Measurements from ENCODE around the gene TCEANC2. TPM values are rescaled to one million over a fixed set of nuclear protein-coding genes. Genes with fewer than 3 reads are reported as not detected.
"Not testable (repeated sequence)": the region's sequence is repeated elsewhere in the genome, so short reads cannot be mapped to it uniquely, and the experiment has no call there.

TCEANC2 gene
- 10 to 100 TPM in 2 of 4 donors, 1 to 10 TPM in 2; 8.1 to 11.2 (median 10.0) TPM for polyA plus RNA-seq (ENCODE audit: insufficient read length in 4 of 4)

GRCh38 chr1:54052934-54053744 lies at the start of gene TCEANC2, which contains the start of gene TMEM59:
TSS of gene TCEANC2 (plus strand) at chr1:54053608. CDS start at chr1:54054423, 815 bp downstream.
TSS of gene TMEM59 (minus strand) at chr1:54053204. CDS start at chr1:54053188, 16 bp downstream.
- DNase-seq (ENCODE audit: low read depth in 4 of 4, low spot score in 3 of 4): peak; percentile 96 to 99 (median 98)

- DNase-seq (ENCODE audit: low read depth in 4 of 4, low spot score in 3 of 4): not testable (repeated sequence)
Observed at GRCh38 chr1:54003750-54004480, 49.5 kb upstream of the TCEANC2 start.

GRCh38 chr1:54004481-54005049 lies 48.8 kb upstream of the TCEANC2 start:
- DNase-seq (ENCODE audit: low read depth in 4 of 4, low spot score in 3 of 4): no peak

DNA sequence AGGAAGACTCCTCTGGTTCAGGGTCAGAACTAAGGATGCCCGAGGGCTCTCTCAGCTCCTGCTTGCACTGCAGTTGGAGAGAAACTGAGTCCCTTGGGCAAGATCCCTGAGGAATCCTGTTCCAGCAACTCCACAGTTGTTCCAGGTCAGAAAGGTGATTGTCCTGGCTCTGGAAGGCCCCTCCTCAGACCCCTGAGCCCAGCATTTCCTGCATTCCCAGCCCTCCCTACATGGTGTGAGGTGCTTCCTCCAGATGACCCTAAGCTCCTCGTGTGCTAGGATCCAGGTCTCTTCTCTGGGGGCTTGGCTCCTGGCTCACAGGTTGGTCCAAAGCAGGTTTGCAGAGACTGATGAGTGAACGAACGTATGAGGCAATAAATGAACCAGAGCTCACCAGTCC lies 46.9 kb upstream of the TCEANC2 start:
- no peak for DNase-seq (ENCODE audit: low read depth in 4 of 4, low spot score in 3 of 4)

DNA sequence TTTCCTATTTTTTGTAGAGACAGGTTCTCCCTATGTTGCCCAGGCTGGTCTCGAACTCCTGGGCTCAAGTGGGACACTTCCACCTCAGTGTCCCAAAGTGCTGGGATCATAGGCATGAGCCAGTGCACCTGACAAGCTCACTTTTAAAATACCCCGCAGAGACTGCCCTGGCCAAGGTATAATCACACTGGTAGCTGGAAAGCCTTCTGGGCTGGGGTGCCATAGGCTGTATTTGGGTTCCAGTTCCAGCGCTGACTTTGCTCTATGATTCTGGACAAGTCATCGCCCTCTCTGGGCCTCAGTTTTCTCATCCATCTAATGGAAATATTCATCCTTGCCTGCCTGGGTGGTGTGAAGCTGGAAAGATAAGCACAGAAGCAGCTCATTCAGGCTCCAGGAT lies 45.8 kb upstream of the TCEANC2 start:
- DNase-seq (ENCODE audit: low read depth in 4 of 4, low spot score in 3 of 4): no peak

DNA sequence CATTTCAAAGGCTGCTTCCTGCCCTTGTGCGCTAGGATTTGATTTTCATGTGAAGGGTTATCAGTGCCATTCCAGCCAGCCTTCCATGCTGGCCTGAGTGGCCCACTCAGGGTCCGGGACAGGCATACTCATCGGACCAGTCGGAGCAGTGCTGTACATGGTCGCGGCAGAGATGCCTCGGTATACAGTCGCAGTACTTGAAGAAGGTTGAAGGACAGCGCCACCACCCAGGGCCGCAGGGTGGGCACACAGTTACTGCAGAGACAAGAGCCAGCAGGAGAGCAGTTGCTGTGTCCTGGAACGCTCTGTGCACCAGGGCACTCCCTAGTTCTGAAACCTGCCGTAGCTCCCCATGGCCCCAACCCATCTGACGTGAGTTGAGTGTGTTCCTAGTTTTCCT lies 44.5 kb upstream of the TCEANC2 start:
- DNase-seq (ENCODE audit: low read depth in 4 of 4, low spot score in 3 of 4): no peak

DNA sequence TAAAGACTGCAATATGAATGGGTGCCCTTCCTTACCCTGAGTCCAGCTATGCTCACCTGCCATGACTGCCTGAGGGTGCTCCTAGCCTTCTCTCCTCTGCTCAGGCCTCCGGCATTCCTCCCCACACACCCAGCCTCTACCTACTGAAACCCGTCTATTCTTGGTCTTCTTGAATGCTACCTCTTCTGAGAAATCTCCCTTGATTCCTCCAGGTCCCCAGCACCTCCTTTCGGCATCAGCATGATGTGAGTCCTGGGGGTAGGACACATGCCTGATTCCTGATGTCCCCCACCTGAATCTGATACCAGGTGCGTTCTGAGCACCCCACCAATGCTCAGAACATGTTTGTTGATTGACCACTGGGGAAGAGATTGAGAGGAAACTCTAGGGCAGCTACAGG lies 44.0 kb upstream of the TCEANC2 start:
- DNase-seq (ENCODE audit: low read depth in 4 of 4, low spot score in 3 of 4): no peak

- DNase-seq (ENCODE audit: low read depth in 4 of 4, low spot score in 3 of 4): no peak
Observed at GRCh38 chr1:54010415-54011117, 42.8 kb upstream of the TCEANC2 start.

GRCh38 chr1:54011316-54012007 lies 41.9 kb upstream of the TCEANC2 start:
- DNase-seq (ENCODE audit: low read depth in 4 of 4, low spot score in 3 of 4): no peak

GRCh38 chr1:54012008-54012325 lies 41.4 kb upstream of the TCEANC2 start:
- no peak for DNase-seq (ENCODE audit: low read depth in 4 of 4, low spot score in 3 of 4)

- DNase-seq (ENCODE audit: low read depth in 4 of 4, low spot score in 3 of 4): no peak
Observed at GRCh38 chr1:54012863-54013262, 40.5 kb upstream of the TCEANC2 start.

- DNase-seq (ENCODE audit: low read depth in 4 of 4, low spot score in 3 of 4): no peak
Observed at GRCh38 chr1:54013393-54014008, 39.9 kb upstream of the TCEANC2 start.

DNA sequence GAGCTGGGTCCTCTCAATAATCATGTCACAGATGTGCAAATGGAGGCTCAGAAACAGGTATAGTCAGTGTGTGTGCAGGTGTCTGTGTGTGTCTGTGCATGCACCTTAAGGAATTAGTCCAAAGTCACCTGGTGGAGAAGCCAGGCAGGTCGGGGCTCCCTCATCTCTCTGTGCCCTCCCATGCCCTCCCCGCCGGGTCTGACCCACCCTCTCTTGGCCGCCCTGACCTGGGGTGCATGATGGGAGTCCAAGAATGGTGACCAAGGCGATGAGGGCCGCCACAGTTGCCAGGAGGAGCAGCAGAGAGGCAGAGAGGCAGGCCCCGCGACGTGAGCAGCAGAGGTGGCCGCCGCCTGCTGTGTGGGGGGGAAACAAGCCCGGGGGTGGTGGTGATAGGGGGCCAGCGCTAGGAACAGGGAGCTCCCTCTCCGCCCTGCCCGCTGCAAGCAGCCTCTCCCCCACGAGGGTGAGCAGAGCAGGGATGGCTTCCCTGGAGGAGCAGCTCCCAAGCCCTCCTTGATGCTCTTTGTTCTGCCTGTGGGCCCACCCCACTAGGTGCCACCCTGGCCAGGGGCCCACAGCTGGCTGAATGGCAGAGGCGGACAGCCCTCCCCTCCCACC lies 39.3 kb upstream of the TCEANC2 start:
- DNase-seq (ENCODE audit: low read depth in 4 of 4, low spot score in 3 of 4): no peak

DNA sequence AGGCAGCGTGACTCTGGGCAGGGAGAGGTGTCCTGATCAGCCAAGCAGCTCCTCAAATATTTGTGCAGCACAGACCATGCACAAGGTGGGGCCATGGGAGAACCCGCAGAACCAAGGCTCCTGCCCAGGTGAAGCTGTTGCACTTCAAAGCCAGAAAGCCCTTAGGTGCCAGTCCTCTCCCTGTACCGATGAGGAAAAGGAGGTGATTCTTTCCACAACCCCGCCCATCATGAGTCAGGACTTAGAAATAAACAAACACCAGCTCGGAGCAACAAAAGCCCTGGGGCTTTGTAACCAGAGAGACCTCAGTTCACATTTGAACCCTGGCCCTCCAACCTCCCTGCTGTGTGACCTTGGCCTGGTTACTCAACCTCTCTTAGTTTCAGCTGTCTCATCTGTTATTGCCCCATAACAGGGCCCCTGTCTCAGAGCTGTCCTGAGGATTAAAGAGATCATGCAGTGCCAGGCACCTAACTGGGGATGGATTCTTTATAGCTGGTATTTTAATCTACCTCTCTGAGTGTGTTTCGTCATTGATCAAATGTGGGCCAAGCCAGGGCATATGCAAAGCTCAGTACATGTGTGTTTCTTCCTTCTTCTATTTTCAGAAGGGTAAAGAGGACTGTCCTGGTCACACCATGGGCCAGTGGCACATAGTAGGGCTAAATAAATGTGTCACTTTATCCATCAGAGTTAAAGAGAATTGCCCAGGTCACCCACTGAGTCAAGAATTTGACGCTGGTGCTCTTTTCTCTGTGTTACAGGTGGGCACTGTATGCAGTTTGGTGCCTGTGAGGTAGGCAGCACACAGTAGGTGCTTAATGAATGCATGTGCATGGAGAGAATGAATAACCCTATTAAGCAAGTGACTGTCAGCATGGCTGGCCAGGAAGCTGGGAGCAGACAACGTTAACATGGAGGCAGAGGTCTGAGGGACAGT lies 36.8 kb upstream of the TCEANC2 start:
- DNase-seq (ENCODE audit: low read depth in 4 of 4, low spot score in 3 of 4): no peak

DNA sequence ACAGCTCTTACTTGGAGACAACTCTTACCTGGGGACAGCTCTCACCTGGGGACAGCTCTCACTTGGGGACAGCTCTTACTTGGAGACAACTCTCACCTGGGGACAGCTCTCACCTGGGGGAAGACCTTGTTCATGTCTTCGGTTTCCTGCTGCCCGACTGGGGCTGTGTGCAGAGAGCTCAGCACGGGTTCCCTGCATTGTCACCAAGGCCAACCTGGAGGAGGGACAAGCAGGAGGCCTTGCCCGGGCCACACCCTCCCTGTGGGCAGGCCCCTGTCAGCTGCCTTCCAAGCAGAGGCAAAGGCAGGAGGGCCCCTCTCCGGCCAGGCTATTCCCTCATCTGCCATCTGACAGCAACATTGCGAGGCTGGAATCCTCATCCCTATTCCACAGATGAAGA lies 35.4 kb upstream of the TCEANC2 start, which contains the start of gene LDLRAD1:
Gene LDLRAD1, minus strand, starts transcription at position 208 of the 400 bp plus-strand sequence. Its CDS starts 74 bp downstream, at position 134.
- DNase-seq (ENCODE audit: low read depth in 4 of 4, low spot score in 3 of 4): no peak

DNA sequence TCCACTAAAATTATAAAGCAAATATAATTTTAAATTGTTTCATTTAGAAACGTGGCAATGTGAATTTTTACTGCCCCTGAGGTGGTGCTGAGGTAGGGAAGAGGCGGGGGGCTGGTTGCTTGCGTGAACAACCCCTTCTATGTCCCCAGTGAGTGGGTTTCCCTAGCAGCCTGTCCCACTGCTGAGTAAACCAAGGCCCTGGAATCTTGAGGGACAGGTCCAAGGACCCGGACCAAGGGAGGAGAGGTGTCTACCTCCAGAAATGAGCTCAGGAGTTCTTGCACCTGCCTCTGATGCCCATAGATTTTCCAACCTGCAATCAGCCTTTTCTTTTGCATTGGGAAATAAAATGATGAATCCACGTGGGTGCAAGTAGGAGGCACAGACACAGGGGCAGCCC lies 34.8 kb upstream of the TCEANC2 start:
- no peak for DNase-seq (ENCODE audit: low read depth in 4 of 4, low spot score in 3 of 4)

- not testable (repeated sequence) for DNase-seq (ENCODE audit: low read depth in 4 of 4, low spot score in 3 of 4)
Observed at GRCh38 chr1:54019562-54020176, 33.7 kb upstream of the TCEANC2 start.

GRCh38 chr1:54024358-54024757 lies 29.1 kb upstream of the TCEANC2 start:
- no peak for DNase-seq (ENCODE audit: low read depth in 4 of 4, low spot score in 3 of 4)
